ENCODE data around the gene AEBP1.

The AEBP1 gene

GRCh38 chr7:44106311-44107065 is 2.3 kb downstream of the AEBP1 start:
- no peak for DNase-seq

- no peak for DNase-seq
Measured at GRCh38 chr7:44107116-44107960, 3.2 kb downstream of the AEBP1 start.

DNA sequence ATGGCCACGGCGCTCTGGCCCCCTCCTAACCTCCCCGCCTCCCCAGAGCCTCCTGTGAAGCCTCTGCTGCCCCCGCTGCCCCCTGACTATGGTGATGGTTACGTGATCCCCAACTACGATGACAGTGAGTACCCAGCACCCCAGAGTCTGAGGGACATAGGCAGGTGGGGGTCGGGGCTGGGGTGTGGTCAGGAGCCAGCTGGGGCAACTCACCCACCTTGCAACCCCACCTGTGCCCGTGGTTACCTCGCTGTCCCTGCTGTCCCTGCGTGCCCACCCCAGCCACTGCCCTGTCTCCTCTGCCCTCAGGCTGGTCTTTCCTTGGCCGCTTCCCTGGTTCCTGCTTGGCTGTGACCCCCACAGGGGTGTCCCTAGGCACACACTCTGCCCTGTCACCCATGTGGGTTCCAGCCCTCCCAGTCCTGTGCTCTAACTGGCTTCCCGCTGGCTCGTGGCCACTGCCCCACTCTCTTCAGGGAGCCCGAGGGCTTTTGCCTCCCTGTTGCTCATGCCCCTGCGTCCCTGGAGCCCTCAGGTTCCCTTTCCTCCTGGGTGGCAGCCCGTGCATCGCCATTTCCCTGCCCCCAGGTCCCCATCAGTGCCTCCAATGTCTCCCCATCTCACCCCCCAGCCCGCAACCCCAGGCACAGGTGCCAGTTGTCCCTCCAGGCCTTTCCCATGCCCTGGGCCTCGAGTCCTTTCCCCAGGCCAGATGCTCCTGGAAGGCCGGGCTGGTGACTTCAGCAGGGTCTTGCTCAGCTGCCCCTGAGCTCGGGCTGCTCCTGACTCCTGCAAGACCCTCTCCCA is 4.0 kb downstream of the AEBP1 start:
- DNase-seq: no peak

- no peak for DNase-seq
Measured at GRCh38 chr7:44108768-44109750, 4.9 kb downstream of the AEBP1 start.

- no peak for DNase-seq
Measured at GRCh38 chr7:44109991-44110390, 5.8 kb downstream of the AEBP1 start.

- no peak for DNase-seq
Measured at GRCh38 chr7:44110719-44111635, 6.8 kb downstream of the AEBP1 start.

DNA sequence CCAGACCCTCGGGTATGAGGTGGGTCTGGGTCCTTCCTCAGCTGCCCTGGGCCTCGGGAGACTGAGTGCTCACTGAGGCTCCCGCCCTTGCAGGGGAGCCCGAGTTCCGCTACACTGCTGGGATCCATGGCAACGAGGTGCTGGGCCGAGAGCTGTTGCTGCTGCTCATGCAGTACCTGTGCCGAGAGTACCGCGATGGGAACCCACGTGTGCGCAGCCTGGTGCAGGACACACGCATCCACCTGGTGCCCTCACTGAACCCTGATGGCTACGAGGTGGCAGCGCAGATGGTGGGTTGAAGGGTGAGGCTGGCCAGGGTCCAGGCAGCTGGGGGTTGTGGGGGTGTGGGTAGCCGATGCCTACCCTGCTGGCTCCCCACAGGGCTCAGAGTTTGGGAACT is 7.6 kb downstream of the AEBP1 start:
- no peak for DNase-seq

- DNase-seq: no peak
Measured at GRCh38 chr7:44112231-44112996, 8.3 kb downstream of the AEBP1 start.

DNA sequence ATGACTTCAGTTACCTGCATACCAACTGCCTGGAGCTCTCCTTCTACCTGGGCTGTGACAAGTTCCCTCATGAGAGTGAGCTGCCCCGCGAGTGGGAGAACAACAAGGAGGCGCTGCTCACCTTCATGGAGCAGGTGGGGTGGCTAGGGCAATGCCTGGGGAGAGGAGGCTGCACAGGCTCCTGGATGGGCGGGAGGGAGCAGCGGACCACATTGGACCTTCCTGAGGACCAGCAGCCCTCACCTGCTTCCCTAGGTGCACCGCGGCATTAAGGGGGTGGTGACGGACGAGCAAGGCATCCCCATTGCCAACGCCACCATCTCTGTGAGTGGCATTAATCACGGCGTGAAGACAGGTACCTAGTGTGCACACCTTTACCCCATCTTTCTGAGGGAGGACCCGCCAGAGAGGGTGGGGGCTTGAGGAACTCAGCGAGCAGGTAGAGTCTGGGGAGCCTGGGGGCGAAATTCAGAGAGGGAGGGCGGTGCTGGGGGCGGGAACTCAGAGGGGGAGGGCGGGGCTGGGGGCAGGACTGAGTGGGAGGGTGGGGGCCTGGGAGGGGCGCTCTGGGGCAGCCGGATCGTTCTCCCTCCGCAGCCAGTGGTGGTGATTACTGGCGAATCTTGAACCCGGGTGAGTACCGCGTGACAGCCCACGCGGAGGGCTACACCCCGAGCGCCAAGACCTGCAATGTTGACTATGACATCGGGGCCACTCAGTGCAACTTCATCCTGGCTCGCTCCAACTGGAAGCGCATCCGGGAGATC is 9.0 kb downstream of the AEBP1 start:
- DNase-seq: no peak

DNA sequence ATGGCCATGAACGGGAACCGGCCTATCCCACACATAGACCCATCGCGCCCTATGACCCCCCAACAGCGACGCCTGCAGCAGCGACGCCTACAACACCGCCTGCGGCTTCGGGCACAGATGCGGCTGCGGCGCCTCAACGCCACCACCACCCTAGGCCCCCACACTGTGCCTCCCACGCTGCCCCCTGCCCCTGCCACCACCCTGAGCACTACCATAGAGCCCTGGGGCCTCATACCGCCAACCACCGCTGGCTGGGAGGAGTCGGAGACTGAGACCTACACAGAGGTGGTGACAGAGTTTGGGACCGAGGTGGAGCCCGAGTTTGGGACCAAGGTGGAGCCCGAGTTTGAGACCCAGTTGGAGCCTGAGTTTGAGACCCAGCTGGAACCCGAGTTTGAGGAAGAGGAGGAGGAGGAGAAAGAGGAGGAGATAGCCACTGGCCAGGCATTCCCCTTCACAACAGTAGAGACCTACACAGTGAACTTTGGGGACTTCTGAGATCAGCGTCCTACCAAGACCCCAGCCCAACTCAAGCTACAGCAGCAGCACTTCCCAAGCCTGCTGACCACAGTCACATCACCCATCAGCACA is 9.7 kb downstream of the AEBP1 start:
- no peak for DNase-seq

DNA sequence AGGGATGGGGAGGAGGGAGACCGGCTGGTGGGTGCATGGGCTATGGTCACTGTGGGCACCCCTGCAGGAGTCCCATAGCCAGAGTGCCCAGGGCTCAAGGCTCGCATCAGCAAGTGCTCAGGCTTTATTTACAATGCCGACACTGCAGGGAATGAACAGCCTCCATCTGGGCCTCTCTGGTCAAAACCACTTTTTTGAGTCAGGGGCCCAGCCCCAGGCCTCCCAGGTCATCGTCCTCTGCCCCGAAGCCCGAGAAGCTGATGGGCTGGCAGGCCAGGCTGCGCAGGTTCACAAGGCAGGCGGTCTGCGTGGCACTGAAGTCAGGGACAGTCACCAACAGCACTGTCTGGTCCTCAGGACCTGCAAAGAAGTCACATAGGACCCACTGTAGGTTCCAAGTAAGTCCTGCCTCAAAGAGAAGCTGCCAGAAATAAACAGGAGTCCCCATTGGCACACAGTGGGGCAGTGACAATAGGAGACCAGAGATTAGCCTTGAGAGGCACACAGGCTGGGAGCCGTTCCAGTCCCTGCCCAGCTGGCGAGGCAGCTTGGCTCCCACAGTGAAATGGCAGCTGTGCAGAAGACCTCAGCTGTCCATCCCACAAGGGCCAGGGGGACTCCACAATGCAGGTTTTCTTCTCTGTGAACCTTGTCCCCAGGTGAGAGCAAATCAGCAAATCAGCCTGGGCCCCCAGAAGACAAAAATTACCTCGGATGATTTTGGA is 10.6 kb downstream of the AEBP1 start:
- no peak for DNase-seq

DNA sequence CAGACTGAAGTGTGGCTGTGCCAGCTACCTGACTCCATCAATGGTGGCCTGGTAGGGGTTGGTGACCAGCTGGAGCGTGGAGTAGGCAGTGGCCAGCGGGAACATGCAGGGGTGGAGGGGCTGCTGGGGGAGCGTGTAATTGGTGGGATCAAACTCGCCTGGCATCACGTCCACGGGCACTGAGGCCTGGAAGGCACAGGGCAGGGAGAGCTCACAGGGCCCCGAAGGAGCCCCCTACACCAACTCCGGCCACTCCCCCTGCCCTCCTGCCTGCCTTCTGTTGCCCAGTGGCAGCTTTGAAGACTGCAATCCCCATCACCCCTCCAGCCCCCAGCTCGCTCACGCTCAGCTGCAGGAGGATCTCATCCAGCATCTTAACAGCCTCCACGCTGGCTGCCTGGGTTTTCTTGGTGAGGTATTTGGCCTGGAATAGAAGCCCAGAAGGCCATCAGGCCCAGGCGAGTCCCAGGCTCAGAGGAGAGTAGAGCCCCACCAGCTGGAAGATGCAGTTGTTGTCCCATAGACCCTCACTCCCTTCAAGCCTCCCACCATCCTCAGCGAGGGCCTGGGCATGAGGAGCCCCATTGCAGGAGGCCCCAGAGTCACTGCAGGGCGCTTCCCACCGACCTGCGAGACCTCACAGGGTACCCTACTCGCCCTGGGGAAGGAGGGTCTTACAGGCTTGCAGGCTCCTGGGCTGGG is 12.1 kb downstream of the AEBP1 start:
- DNase-seq: no peak

- DNase-seq: no peak
Measured at GRCh38 chr7:44116789-44117666, 12.9 kb downstream of the AEBP1 start.

DNA sequence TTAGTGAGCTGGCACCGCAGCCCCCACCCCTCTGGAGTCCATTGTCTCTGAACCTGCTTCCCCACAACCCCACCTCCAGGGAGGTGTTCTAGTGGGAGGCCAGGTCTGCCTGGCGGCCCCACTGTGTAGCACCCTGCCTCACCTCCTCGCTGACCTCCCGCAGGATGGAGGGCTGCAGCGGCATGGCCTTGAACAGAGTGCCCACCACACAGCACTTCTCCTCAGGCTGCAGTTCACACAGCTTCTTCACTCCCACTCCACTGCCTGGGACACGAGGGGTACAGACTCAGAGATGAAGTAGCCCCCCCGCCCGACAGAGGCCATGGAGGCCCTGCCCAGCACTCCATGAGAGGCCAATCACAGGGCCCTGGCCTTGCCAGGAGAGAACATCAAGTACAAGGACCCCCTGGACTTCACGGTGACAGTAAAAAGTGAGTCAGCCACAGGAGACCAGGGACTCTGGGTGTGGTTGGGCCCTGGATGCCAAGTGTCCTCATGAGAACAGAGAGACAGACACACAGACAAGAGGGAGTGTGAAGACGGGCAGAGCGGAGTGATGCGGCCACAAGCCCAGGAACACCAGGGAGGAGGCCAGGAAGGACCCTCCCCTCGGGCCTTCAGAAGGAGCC is 13.8 kb downstream of the AEBP1 start:
- no peak for DNase-seq

DNA sequence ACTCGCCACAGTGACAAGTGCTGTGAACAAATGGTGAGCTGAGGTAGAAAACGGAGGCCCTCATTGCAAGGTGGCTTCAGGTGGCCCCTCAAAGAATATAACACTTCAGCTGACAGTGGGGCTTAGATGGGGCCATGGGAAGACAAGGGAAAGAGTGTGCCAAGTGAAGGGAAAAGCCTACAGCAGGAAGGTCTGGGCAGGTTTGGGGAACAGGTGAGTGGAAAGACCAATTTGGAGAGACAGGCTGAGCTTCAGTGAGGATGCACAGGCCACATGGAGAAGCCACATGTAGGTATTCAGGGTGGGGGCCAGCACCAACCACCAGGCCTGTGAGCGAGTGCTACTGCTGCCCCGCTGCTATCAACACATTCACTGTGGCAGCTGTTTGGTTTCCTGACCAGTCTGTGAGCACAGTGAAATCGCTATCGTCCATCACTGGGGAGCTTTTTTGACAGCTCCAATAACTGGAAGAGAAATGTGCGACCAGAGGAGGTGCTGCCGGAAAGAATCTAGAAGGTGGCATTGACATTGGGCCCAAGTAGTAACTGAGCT is 15.8 kb downstream of the AEBP1 start:
- DNase-seq: no peak

GRCh38 chr7:44120395-44120794 is 16.2 kb downstream of the AEBP1 start:
- no peak for DNase-seq

All from activated T-cell treated with anti-CD3 and anti-CD28 coated beads, Interleukin-2, amount 50 U/mL, for 48 hours (primary cell).